Measurements from ENCODE around the gene BHMT. TPM values are rescaled to one million over a fixed set of nuclear protein-coding genes. Genes with fewer than 3 reads are reported as not detected.

BHMT gene
- total and polyA plus RNA-seq, 2 experiments from 2014 or later, result 2.6 to 4.2 TPM

DNA sequence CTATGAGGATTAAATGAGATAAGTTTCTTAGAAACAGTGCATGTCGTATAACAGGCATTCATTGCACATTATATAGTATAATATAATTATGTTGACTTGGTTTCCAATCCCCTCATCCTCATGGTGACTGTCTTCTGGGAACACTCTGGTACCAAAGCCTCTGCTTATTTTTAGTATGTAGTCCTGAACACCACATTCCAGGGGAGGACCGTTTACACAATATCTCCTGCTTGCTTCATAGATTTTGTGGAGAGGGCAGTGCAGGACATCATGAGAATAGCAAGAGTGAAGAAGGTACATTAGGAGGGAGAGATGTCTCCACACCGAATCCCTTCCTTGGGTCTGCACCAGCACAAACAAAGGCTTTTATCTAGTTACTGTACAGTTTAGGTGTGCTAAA lies 20.5 kb upstream of the BHMT start (continued):
- TF ChIP-seq ZNF462 (CRISPR knock-in tag; IDR thresholded peaks at IDR 0.05), result no peak

GRCh38 chr5:79093762-79094161 lies 17.8 kb upstream of the BHMT start:
- H3K4me1 ChIP-seq (ENCODE audit: insufficient read depth), result no peaks in the 10 kb centered on the region
- DNase-seq (ENCODE audit: low spot score), result no peak
- no peaks in the 10 kb centered on the region for H4K20me1 ChIP-seq (replicated peaks; ENCODE audit: insufficient read depth)
- no peaks in the 10 kb centered on the region for H3K9me2 ChIP-seq (ENCODE audit: insufficient read depth)
- no peak for ATAC-seq
- H3K4me1 Mint-ChIP-seq, result no peaks in the 10 kb centered on the region; the same call in 2 of the 3 replicates
- no peaks in the 10 kb centered on the region for H3K27me3 Mint-ChIP-seq (ENCODE audit: insufficient read depth, low read depth, poor library complexity)
- no peaks in the 10 kb centered on the region for H3K36me3 Mint-ChIP-seq (ENCODE audit: low read depth)
- no peak overlapping the region for H3K27ac ChIP-seq (ENCODE audit: low read depth)
- H3K4me3 ChIP-seq, result no peak overlapping the region
- H3K27ac Mint-ChIP-seq, result no peak overlapping the region
- H3F3A ChIP-seq (replicated peaks; ENCODE audit: low read depth), result no peaks in the 10 kb centered on the region
- no peak overlapping the region for H3K4me2 ChIP-seq
- no peaks in the 10 kb centered on the region for H3K79me2 ChIP-seq (replicated peaks; ENCODE audit: insufficient read depth)
- H3K36me3 ChIP-seq (ENCODE audit: insufficient read depth), result no peaks in the 10 kb centered on the region
- 0 out of 2 replicates have a peak overlapping the region, but pooled peaks have one; percentile 47 for H2AFZ ChIP-seq
- H3K9me3 Mint-ChIP-seq, result peaks cover 2% of the 10 kb centered on the region; the same call in 1 of the 3 replicates
- H3K27me3 ChIP-seq (ENCODE audit: insufficient read depth), result no peaks in the 10 kb centered on the region
- H3K4me3 Mint-ChIP-seq, result no peak overlapping the region
- TF ChIP-seq STAT1 (IDR thresholded peaks at IDR 0.05; ENCODE audit: unreplicated experiment) (no peak), ETS1 (IDR thresholded peaks at IDR 0.05) (no peak), ZNF114 (CRISPR knock-in tag; IDR thresholded peaks at IDR 0.05) (no peak), JUNB (IDR thresholded peaks at IDR 0.05; ENCODE audit: unreplicated experiment) (no peak), NANOG (IDR thresholded peaks at IDR 0.05; ENCODE audit: borderline replicate concordance) (no peak), EZH2phosphoT487 (IDR thresholded peaks at IDR 0.05; ENCODE audit: unreplicated experiment) (no peak), CREB1 (CRISPR knock-in tag; IDR thresholded peaks at IDR 0.05; ENCODE audit: low read depth) (no peak), EZH2 (IDR thresholded peaks at IDR 0.05; ENCODE audit: low read depth, unreplicated experiment) (no peak), REST (IDR thresholded peaks at IDR 0.05; ENCODE audit: unreplicated experiment) (no peak), ZNF331 (CRISPR knock-in tag; IDR thresholded peaks at IDR 0.05; ENCODE audit: low read depth) (no peak), POLR2AphosphoS5 (IDR thresholded peaks at IDR 0.05; ENCODE audit: low read depth) (no peak)
- TF ChIP-seq, protein P1, sequence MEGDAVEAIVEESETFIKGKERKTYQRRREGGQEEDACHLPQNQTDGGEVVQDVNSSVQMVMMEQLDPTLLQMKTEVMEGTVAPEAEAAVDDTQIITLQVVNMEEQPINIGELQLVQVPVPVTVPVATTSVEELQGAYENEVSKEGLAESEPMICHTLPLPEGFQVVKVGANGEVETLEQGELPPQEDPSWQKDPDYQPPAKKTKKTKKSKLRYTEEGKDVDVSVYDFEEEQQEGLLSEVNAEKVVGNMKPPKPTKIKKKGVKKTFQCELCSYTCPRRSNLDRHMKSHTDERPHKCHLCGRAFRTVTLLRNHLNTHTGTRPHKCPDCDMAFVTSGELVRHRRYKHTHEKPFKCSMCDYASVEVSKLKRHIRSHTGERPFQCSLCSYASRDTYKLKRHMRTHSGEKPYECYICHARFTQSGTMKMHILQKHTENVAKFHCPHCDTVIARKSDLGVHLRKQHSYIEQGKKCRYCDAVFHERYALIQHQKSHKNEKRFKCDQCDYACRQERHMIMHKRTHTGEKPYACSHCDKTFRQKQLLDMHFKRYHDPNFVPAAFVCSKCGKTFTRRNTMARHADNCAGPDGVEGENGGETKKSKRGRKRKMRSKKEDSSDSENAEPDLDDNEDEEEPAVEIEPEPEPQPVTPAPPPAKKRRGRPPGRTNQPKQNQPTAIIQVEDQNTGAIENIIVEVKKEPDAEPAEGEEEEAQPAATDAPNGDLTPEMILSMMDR (conservative IDR thresholded peaks at IDR 0.05; ENCODE audit: low read depth in 2 of 2), result no peak

Data from GM23338 (cell line).